ENCODE data around the gene OPA3. TPM values are rescaled to one million over a fixed set of nuclear protein-coding genes. Genes with fewer than 3 reads are reported as not detected.

The OPA3 gene
- total RNA-seq, 1 donor from 2014 or later = 14.8 TPM

DNA sequence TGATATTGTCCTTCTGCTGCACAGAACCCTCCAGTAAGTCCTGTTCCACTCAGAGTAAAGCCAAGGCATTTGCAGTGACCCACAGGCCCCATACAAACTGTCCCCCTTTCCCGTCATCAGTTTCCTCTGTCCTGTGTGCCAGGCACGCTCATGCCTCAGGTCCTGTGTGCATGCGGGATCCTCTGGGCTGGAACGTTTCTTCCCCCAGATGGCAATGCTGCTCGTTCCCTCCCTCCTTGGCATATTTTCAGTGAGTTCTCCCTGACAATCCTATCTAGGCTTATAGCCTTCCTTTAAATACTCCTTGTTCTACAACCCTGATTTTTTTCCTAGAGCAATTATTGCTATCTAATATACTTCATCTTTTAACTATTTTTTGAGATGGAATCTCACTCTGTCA lies 5.7 kb downstream of the OPA3 start:
- Mint-ChIP-seq H3K27ac (ENCODE audit: unreplicated experiment) (peak overlapping the region; percentile 61), H3K4me3 (ENCODE audit: unreplicated experiment) (no peak overlapping the region), H3K27me3 (ENCODE audit: low read depth) (no peaks in the 10 kb centered on the region), H3K36me3 (ENCODE audit: low read depth) (peaks cover 3% of the 10 kb centered on the region), H3K4me1 (ENCODE audit: low read depth) (peaks cover 37% of the 10 kb centered on the region), H3K9me3 (ENCODE audit: low read depth) (no peaks in the 10 kb centered on the region)
- no peak for DNase-seq (ENCODE audit: low spot score)
- TF ChIP-seq, protein P1, sequence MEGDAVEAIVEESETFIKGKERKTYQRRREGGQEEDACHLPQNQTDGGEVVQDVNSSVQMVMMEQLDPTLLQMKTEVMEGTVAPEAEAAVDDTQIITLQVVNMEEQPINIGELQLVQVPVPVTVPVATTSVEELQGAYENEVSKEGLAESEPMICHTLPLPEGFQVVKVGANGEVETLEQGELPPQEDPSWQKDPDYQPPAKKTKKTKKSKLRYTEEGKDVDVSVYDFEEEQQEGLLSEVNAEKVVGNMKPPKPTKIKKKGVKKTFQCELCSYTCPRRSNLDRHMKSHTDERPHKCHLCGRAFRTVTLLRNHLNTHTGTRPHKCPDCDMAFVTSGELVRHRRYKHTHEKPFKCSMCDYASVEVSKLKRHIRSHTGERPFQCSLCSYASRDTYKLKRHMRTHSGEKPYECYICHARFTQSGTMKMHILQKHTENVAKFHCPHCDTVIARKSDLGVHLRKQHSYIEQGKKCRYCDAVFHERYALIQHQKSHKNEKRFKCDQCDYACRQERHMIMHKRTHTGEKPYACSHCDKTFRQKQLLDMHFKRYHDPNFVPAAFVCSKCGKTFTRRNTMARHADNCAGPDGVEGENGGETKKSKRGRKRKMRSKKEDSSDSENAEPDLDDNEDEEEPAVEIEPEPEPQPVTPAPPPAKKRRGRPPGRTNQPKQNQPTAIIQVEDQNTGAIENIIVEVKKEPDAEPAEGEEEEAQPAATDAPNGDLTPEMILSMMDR (IDR thresholded peaks at IDR 0.05) = no peak

DNA sequence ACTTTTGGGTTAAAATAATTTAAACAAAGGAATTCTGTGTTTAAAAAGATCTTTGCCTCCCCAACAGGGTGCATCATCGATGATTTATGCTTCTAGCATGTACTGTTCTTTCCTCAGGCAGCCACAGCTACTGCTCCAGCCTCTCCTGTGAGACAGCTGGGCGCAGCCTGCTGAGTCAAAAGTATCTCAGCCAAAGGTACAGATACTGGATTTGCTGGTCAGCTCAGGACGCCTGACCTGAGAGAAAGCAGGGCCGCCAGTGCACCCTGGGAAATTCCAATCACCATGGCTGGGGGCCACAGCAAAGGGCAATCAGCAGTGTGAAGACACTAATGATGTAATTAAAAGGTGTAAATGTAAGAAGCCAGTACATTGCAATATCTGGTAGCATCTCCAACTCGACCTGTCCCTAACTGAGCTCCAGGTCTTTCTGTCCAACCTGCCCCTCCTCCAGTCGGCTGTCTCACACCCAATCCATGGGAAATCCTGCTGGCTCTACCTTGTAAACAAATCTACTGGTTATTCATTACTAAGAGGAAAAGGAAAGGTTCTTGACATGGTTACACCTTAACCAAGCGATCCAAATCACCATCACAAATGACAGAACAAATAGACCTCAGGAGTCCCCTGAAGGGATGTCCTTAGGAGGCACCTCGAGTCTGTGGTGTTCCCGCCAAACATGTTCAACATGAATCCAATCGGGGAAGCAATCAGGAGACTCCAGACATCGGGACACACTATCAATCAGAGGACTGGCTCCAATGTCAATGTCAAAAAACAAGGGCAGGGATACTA lies 7.3 kb downstream of the OPA3 start:
- Mint-ChIP-seq H3K27me3 (ENCODE audit: low read depth) (no peaks in the 10 kb centered on the region), H3K36me3 (ENCODE audit: low read depth) (peaks cover under 1% of the 10 kb centered on the region), H3K4me1 (ENCODE audit: low read depth) (peaks cover 25% of the 10 kb centered on the region), H3K9me3 (ENCODE audit: low read depth) (no peaks in the 10 kb centered on the region), H3K4me3 (ENCODE audit: unreplicated experiment) (no peak overlapping the region), H3K27ac (ENCODE audit: unreplicated experiment) (peak overlapping the region; percentile 93)
- no peak for DNase-seq (ENCODE audit: low spot score)
- TF ChIP-seq, protein P1 (IDR thresholded peaks at IDR 0.05) = no peak

DNA sequence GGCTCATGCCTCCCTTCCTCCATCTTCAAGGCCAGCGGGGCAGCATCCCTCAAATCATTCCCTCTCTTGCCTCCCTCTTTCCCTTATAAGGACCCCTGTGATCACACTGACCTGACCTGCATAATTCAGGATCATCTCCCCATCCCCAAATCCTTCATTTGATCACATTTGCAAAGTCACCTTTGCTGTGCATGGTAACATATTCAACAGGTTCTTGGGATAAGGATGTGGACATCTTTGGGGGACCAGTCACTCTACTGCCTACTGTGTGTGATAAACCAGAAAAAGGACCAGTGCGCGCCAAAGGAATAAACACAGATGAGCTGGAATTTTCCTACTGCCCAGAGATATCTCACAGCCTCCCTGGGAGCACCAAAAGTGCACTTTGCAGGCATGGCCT lies 7.9 kb downstream of the OPA3 start:
- H3K27me3 Mint-ChIP-seq (ENCODE audit: low read depth) = no peaks in the 10 kb centered on the region
- TF ChIP-seq, protein P1 (IDR thresholded peaks at IDR 0.05) = no peak
- no peaks in the 10 kb centered on the region for H3K9me3 Mint-ChIP-seq (ENCODE audit: low read depth)

DNA sequence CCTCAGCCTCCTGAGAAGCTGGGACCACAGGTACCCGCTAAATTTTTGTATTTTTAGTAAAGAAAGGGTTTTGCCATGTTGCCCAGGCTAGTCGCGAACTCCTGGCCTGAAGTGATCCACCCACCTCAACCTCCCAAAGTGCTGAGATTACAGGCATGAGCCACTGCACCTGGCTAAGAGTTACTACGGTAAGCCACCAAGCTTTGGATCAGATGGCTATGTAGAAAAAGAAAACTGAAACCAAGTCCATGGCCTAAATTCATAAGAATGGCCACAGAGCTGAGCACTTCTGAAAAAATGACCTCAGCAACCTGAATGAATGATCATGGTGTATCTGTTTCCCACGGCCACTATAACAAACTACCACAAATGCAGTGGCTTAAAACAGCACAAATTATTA lies 9.4 kb downstream of the OPA3 start:
- TF ChIP-seq, protein P1 (IDR thresholded peaks at IDR 0.05) = no peak
- DNase-seq (ENCODE audit: low spot score) = no peak
- no peak overlapping the region for H3K27ac Mint-ChIP-seq (ENCODE audit: unreplicated experiment)
- no peaks in the 10 kb centered on the region for H3K36me3 Mint-ChIP-seq (ENCODE audit: low read depth)
- H3K9me3 Mint-ChIP-seq (ENCODE audit: low read depth) = no peaks in the 10 kb centered on the region
- no peak overlapping the region for H3K4me3 Mint-ChIP-seq (ENCODE audit: unreplicated experiment)
- peaks cover 22% of the 10 kb centered on the region for H3K4me1 Mint-ChIP-seq (ENCODE audit: low read depth)
- H3K27me3 Mint-ChIP-seq (ENCODE audit: low read depth) = no peaks in the 10 kb centered on the region

More for the DNA sequence above, 7.9 kb downstream of the OPA3 start:
- Mint-ChIP-seq H3K4me1 (ENCODE audit: low read depth) (peaks cover 24% of the 10 kb centered on the region), H3K4me3 (ENCODE audit: unreplicated experiment) (no peak overlapping the region), H3K27ac (ENCODE audit: unreplicated experiment) (peak overlapping the region; percentile 93), H3K36me3 (ENCODE audit: low read depth) (no peaks in the 10 kb centered on the region)
- DNase-seq (ENCODE audit: low spot score) = no peak

DNA sequence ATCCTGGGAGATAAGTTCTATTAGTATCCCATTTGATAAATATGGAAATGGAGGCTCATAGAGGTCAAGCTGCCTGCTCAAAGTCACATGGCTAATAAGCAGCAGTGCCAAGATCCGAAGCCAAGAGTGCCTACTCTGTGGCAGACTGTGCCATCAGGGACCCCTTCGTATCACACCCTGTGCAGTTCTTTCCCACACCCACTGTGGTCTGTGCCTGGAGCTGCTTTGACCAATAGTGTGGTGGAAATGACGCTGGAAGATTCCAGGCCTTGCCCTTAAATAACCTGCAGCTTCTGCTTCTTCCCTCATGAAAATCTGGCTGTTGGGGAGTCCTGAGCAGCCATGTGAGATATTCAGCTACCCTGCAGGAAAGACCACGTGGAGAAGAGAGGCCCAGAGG lies 10.1 kb downstream of the OPA3 start:
- no peak overlapping the region for H3K27ac Mint-ChIP-seq (ENCODE audit: unreplicated experiment)
- TF ChIP-seq, protein P1 (IDR thresholded peaks at IDR 0.05) = no peak
- H3K27me3 Mint-ChIP-seq (ENCODE audit: low read depth) = no peaks in the 10 kb centered on the region
- DNase-seq (ENCODE audit: low spot score) = no peak
- H3K4me3 Mint-ChIP-seq (ENCODE audit: unreplicated experiment) = no peak overlapping the region
- H3K4me1 Mint-ChIP-seq (ENCODE audit: low read depth) = peaks cover 22% of the 10 kb centered on the region
- H3K9me3 Mint-ChIP-seq (ENCODE audit: low read depth) = no peaks in the 10 kb centered on the region
- no peaks in the 10 kb centered on the region for H3K36me3 Mint-ChIP-seq (ENCODE audit: low read depth)
